ENCODE measurements around the gene AIF1.

Gene AIF1

DNA sequence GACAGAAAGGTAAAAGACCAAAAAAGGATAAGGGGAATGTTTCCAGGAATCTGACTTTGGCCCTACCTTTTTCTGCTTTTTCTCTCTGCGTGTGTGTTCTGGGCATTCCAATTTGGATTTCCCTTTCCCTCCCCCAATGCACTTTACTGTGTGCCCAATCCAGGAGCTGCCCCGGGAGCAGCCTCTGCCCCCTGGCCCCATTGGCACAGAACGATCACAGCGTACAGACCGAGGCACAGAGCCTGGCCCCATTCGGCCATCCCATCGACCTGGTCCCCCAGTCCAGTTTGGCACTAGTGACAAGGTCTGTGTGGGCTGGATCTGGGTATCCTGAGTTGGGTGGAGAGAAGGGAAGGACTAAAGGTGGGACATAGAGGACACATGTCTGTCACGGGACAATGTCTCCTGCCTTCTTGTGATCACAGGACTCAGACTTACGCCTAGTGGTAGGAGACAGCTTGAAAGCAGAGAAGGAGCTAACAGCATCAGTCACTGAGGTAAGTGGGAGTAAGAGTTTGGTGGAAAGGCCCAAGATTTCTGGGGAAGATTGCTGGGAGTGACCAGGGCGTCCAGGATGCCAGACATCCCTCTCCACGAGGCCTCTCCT, 20.0 kb downstream of the AIF1 start:
- H3K79me2 ChIP-seq (ENCODE audit: low read length): peaks cover 27% of the 10 kb centered on the region
- H3K4me1 ChIP-seq (ENCODE audit: low read length): no peaks in the 10 kb centered on the region
- no peak overlapping the region for H3K4me2 ChIP-seq (ENCODE audit: low read depth, low read length)
- H3K4me3 ChIP-seq (ENCODE audit: low read length): no peak overlapping the region
- no peak overlapping the region for H3K9ac ChIP-seq (ENCODE audit: low read length)
- H2AFZ ChIP-seq (ENCODE audit: low read length): no peak overlapping the region
- no peaks in the 10 kb centered on the region for H4K20me1 ChIP-seq (ENCODE audit: insufficient read depth, low read length)
- no peaks in the 10 kb centered on the region for H3K9me2 ChIP-seq (replicated peaks; ENCODE audit: insufficient read depth, low read length)
- H3K9me3 ChIP-seq (replicated peaks; ENCODE audit: insufficient read depth, low read length): no peaks in the 10 kb centered on the region
- no peak for DNase-seq
- peaks cover 28% of the 10 kb centered on the region for H3F3A ChIP-seq (ENCODE audit: insufficient read depth, low read length)
- no peak for TF ChIP-seq EZH2phosphoT487 (IDR thresholded peaks at IDR 0.05; ENCODE audit: low read length)
- TF ChIP-seq, protein P1, sequence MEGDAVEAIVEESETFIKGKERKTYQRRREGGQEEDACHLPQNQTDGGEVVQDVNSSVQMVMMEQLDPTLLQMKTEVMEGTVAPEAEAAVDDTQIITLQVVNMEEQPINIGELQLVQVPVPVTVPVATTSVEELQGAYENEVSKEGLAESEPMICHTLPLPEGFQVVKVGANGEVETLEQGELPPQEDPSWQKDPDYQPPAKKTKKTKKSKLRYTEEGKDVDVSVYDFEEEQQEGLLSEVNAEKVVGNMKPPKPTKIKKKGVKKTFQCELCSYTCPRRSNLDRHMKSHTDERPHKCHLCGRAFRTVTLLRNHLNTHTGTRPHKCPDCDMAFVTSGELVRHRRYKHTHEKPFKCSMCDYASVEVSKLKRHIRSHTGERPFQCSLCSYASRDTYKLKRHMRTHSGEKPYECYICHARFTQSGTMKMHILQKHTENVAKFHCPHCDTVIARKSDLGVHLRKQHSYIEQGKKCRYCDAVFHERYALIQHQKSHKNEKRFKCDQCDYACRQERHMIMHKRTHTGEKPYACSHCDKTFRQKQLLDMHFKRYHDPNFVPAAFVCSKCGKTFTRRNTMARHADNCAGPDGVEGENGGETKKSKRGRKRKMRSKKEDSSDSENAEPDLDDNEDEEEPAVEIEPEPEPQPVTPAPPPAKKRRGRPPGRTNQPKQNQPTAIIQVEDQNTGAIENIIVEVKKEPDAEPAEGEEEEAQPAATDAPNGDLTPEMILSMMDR (IDR thresholded peaks at IDR 0.05; ENCODE audit: low read length): no peak
- no peak for TF ChIP-seq EZH2 (optimal IDR thresholded peaks at IDR 0.05; ENCODE audit: low read depth, low read length)
- no peak overlapping the region for H3K27ac ChIP-seq (ENCODE audit: low read length)
- H3K27me3 ChIP-seq (replicated peaks; ENCODE audit: insufficient read depth, low read length): no peaks in the 10 kb centered on the region
- H3K36me3 ChIP-seq (replicated peaks; ENCODE audit: insufficient read depth, low read length): peaks cover 6% of the 10 kb centered on the region

DNA sequence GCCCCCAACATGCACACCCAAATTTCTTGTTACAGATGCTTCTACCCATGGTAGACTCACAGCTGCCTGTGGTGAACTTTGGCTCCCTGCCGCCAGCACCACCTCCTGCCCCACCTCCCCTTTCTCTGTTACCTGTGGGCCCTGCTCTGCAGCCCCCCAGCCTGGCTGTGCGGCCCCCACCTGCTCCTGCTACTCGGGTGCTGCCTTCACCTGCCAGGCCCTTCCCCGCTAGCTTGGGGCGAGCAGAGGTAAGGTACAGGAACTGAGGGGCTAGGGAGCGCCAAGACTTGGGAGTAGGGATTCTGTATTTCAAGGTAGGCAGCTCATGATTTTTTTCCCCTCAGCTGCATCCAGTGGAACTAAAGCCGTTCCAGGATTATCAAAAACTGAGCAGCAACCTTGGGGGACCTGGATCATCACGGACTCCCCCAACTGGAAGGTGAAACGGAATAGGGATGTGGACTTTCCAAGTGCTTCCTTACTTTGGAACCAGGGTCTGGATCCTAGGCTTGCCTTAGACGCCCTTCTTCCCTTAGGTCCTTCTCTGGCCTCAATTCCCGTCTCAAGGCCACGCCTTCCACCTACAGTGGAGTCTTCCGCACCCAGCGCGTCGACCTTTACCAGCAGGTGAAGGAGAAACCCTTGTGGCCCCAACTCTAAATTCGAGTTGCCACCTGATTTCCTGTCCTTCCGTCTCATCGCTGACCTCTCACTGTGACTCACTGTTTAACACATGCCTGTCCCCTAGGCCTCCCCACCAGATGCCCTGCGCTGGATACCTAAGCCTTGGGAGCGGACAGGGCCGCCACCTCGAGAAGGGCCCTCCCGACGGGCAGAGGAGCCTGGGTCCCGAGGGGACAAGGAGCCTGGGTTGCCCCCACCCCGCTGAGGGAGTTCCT, 21.9 kb downstream of the AIF1 start:
- H3K9me3 ChIP-seq (replicated peaks; ENCODE audit: insufficient read depth, low read length): no peaks in the 10 kb centered on the region
- H3K36me3 ChIP-seq (replicated peaks; ENCODE audit: insufficient read depth, low read length): no peaks in the 10 kb centered on the region
- peaks cover 14% of the 10 kb centered on the region for H3K79me2 ChIP-seq (ENCODE audit: low read length)
- TF ChIP-seq, protein P1 (IDR thresholded peaks at IDR 0.05; ENCODE audit: low read length): no peak
- TF ChIP-seq EZH2 (optimal IDR thresholded peaks at IDR 0.05; ENCODE audit: low read depth, low read length): no peak
- no peaks in the 10 kb centered on the region for H4K20me1 ChIP-seq (ENCODE audit: insufficient read depth, low read length)
- no peak overlapping the region for H3K9ac ChIP-seq (ENCODE audit: low read length)
- no peaks in the 10 kb centered on the region for H3K27me3 ChIP-seq (replicated peaks; ENCODE audit: insufficient read depth, low read length)
- H3K27ac ChIP-seq (ENCODE audit: low read length): no peak overlapping the region
- peaks cover 34% of the 10 kb centered on the region for H3F3A ChIP-seq (ENCODE audit: insufficient read depth, low read length)
- H3K4me2 ChIP-seq (ENCODE audit: low read depth, low read length): no peak overlapping the region
- DNase-seq: no peak
- H3K4me1 ChIP-seq (ENCODE audit: low read length): no peaks in the 10 kb centered on the region
- no peak overlapping the region for H3K4me3 ChIP-seq (ENCODE audit: low read length)
- no peak overlapping the region for H2AFZ ChIP-seq (ENCODE audit: low read length)
- H3K9me2 ChIP-seq (replicated peaks; ENCODE audit: insufficient read depth, low read length): no peaks in the 10 kb centered on the region

- no peaks in the 10 kb centered on the region for H3K9me2 ChIP-seq (replicated peaks; ENCODE audit: insufficient read depth, low read length)
- TF ChIP-seq EZH2phosphoT487 (IDR thresholded peaks at IDR 0.05; ENCODE audit: low read length): no peak
- TF ChIP-seq, protein P1 (IDR thresholded peaks at IDR 0.05; ENCODE audit: low read length): no peak
- TF ChIP-seq EZH2 (optimal IDR thresholded peaks at IDR 0.05; ENCODE audit: low read depth, low read length): no peak
- no peak overlapping the region for H3K4me3 ChIP-seq (ENCODE audit: low read length)
- peaks cover 34% of the 10 kb centered on the region for H3F3A ChIP-seq (ENCODE audit: insufficient read depth, low read length)
- H3K36me3 ChIP-seq (replicated peaks; ENCODE audit: insufficient read depth, low read length): no peaks in the 10 kb centered on the region
- no peak overlapping the region for H3K9ac ChIP-seq (ENCODE audit: low read length)
- no peaks in the 10 kb centered on the region for H3K27me3 ChIP-seq (replicated peaks; ENCODE audit: insufficient read depth, low read length)
- H3K9me3 ChIP-seq (replicated peaks; ENCODE audit: insufficient read depth, low read length): no peaks in the 10 kb centered on the region
- H3K27ac ChIP-seq (ENCODE audit: low read length): no peak overlapping the region
- H2AFZ ChIP-seq (ENCODE audit: low read length): no peak overlapping the region
- no peak for DNase-seq
- H3K4me2 ChIP-seq (ENCODE audit: low read depth, low read length): no peak overlapping the region
- no peaks in the 10 kb centered on the region for H3K79me2 ChIP-seq (ENCODE audit: low read length)
- H4K20me1 ChIP-seq (ENCODE audit: insufficient read depth, low read length): no peaks in the 10 kb centered on the region
- no peaks in the 10 kb centered on the region for H3K4me1 ChIP-seq (ENCODE audit: low read length)
Measured at GRCh38 chr6:31639043-31639442, 24.0 kb downstream of the AIF1 start.

Measured in MM.1S (cell line).